WTC11 (cell line): ENCODE data around the gene C1QTNF8. TPM values are rescaled to one million over a fixed set of nuclear protein-coding genes. Genes with fewer than 3 reads are reported as not detected.

Experiments used
- ATAC-seq: fragments of 200-7000 bp; cut with Tn5 transposase; 2 replicates; pipeline ENCODE4 v1.10.0; 2021; ENCODE audit warnings: mild to moderate bottlenecking, moderate library complexity
- Bru-seq: library from RNA; stranded (reverse); fragments of 400-500 nt; gene quantifications from one replicate; lab custom pipeline; 2021; lab: Mats Ljungman, UMichigan
- CTCF ChIA-PET: fragments of 300-600 bp; sonication (Branson Sonifier 250); formaldehyde crosslinking; loops from one replicate; lab custom pipeline; 2021; ENCODE audit warnings: antibody characterized with exemption; lab: Charles Lee
- POLR2A ChIA-PET: fragments of 350-600 bp; sonication (Branson Sonifier 250); formaldehyde crosslinking; loops from one replicate; lab custom pipeline; 2021; ENCODE audit warnings: antibody characterized with exemption; lab: Charles Lee
- DNase-seq: peaks from one replicate; pipeline ENCODE4 v3.0.0; 2021; ENCODE audit warnings: low spot score
- H3K27ac Mint-ChIP-seq: 2 replicates; pipeline ENCODE4 v1.8.0; 2021; ENCODE audit warnings: mixed read lengths
- H3K27me3 Mint-ChIP-seq: 2 replicates; pipeline ENCODE4 v1.8.0; 2021; ENCODE audit warnings: low read depth, mild to moderate bottlenecking, moderate library complexity, mixed read lengths
- H3K36me3 Mint-ChIP-seq: 2 replicates; pipeline ENCODE4 v1.8.0; 2021; ENCODE audit warnings: mixed read lengths
- H3K4me1 Mint-ChIP-seq: 2 replicates; pipeline ENCODE4 v1.8.0; 2022; ENCODE audit warnings: mixed read lengths
- H3K4me3 Mint-ChIP-seq: 2 replicates; pipeline ENCODE4 v1.8.0; 2021; ENCODE audit warnings: mild to moderate bottlenecking, moderate library complexity, mixed read lengths
- H3K9me3 Mint-ChIP-seq: 2 replicates; pipeline ENCODE4 v1.8.0; 2021; ENCODE audit warnings: mixed read lengths
- ARID4B ChIP-seq: sonication (generic); formaldehyde crosslinking; IDR thresholded peaks from 2 replicates; pipeline ENCODE4 v1.8.0; 2023; ENCODE audit warnings: missing genetic modification reagents, mild to moderate bottlenecking, borderline replicate concordance
- FOXK1 ChIP-seq: sonication (generic); formaldehyde crosslinking; IDR thresholded peaks from 2 replicates; pipeline ENCODE4 v1.8.0; 2022; ENCODE audit warnings: mild to moderate bottlenecking, moderate library complexity, missing genetic modification reagents
- GABPB1 ChIP-seq: sonication (generic); formaldehyde crosslinking; IDR thresholded peaks from 2 replicates; pipeline ENCODE4 v1.8.1; 2023; ENCODE audit warnings: mild to moderate bottlenecking, missing genetic modification reagents
- HMGXB4 ChIP-seq: sonication (generic); formaldehyde crosslinking; IDR thresholded peaks from 2 replicates; pipeline ENCODE4 v1.8.1; 2023; ENCODE audit warnings: mild to moderate bottlenecking, moderate library complexity, missing genetic modification reagents
- NR1H2 ChIP-seq: sonication (generic); formaldehyde crosslinking; IDR thresholded peaks from 2 replicates; pipeline ENCODE4 v1.9.0; 2021; ENCODE audit warnings: mild to moderate bottlenecking, moderate library complexity, missing genetic modification reagents
- SOX15 ChIP-seq: fragments of 250-450 bp; sonication (Bioruptor Pico); IDR thresholded peaks from 2 replicates; pipeline ENCODE4 v1.9.0; 2021; ENCODE audit warnings: mild to moderate bottlenecking
- STAT6 ChIP-seq: sonication (generic); formaldehyde crosslinking; conservative IDR thresholded peaks from 2 replicates; pipeline ENCODE4 v1.8.1; 2023; ENCODE audit warnings: mild to moderate bottlenecking, low read depth, missing genetic modification reagents, moderate library complexity
- USF1 ChIP-seq: sonication (generic); formaldehyde crosslinking; IDR thresholded peaks from 2 replicates; pipeline ENCODE4 v1.8.0; 2022; ENCODE audit warnings: mild to moderate bottlenecking, missing genetic modification reagents
- ZBTB21 ChIP-seq: sonication (generic); formaldehyde crosslinking; IDR thresholded peaks from 2 replicates; pipeline ENCODE4 v1.8.1; 2023; ENCODE audit warnings: mild to moderate bottlenecking, missing genetic modification reagents, borderline replicate concordance
- ZMAT4 ChIP-seq: fragments of 250-450 bp; sonication (Bioruptor Pico); IDR thresholded peaks from 2 replicates; pipeline ENCODE4 v1.9.0; 2021; ENCODE audit warnings: mild to moderate bottlenecking
- long read RNA-seq, 3 experiments: library from RNA in 1 of 3; library from capped mRNA in 1 of 3; library from polyadenylated mRNA in 1 of 3; unstranded in 2 of 3; stranded (forward) in 1 of 3; transcript quantifications; one replicate each; pipeline ENCODE4 v2.0.0, GENCODE V29; 2021
- total RNA-seq: library from RNA; stranded (reverse); gene quantifications from 3 replicates; pipeline ENCODE4 v1.2.3, GENCODE V29; 2021

Gene C1QTNF8
- total RNA-seq, result 0.13 to 0.16 TPM in 2 of 3 replicates, not detected in the other
- Bru-seq, nascent RNA, result not detected
- long read RNA-seq, experiment 1, result 0 reads
- long read RNA-seq, experiment 2, result 0 reads
- long read RNA-seq, experiment 3, result 0 reads

- Mint-ChIP-seq H3K4me3 (no peak within 1 kb of the TSS), H3K9me3 (peaks cover 4% of the 10 kb centered on the region), H3K27me3 (no peaks in the 10 kb centered on the region; the same call in 1 of the 2 replicates)
- TF ChIP-seq NR1H2 (CRISPR knock-in tag), result no peak
- no peak for TF ChIP-seq STAT6 (CRISPR knock-in tag)
- TF ChIP-seq GABPB1 (CRISPR knock-in tag), result no peak
- no peak for TF ChIP-seq USF1 (CRISPR knock-in tag)
- no peak for TF ChIP-seq ARID4B (CRISPR knock-in tag)
- no peak for TF ChIP-seq SOX15 (CRISPR knock-in tag)
- TF ChIP-seq, all 79 proteins: peak for 0
- ATAC-seq, result no peak
- Mint-ChIP-seq H3K36me3 (peaks cover 3% of the 10 kb centered on the region; the same call in 1 of the 2 replicates), H3K27ac (no peak within 1 kb of the TSS), H3K4me1 (no peaks in the 10 kb centered on the region)
- CTCF ChIA-PET, result interaction anchor here (0.5 to 1.2 kb wide), 2 partner anchors 10 to 1009 kb away, joined by 3 to 4 read pairs; no protein-coding TSS in a partner anchor
- DNase-seq, result no peak
- POLR2A ChIA-PET, result no interaction called here
Observed at GRCh38 chr16:1096169-1097082, at the start of gene C1QTNF8. Gene C1QTNF8 (minus strand): TSS chr16:1096244. CDS start chr16:1094922, 1,322 bp downstream.

GRCh38 chr16:1145383-1146100, 49.5 kb upstream of the C1QTNF8 start:
- no peak for TF ChIP-seq ZBTB21 (CRISPR knock-in tag)
- TF ChIP-seq ZMAT4 (CRISPR knock-in tag), result no peak
- TF ChIP-seq HMGXB4 (CRISPR knock-in tag), result no peak
- TF ChIP-seq FOXK1 (CRISPR knock-in tag), result no peak
- Mint-ChIP-seq H3K4me3 (no peak overlapping the region), H3K36me3 (peaks cover 2% of the 10 kb centered on the region; the same call in 1 of the 2 replicates), H3K4me1 (no peaks in the 10 kb centered on the region), H3K27ac (no peak overlapping the region), H3K9me3 (peaks cover 7% of the 10 kb centered on the region), H3K27me3 (peaks cover 3% of the 10 kb centered on the region; the same call in 1 of the 2 replicates)
- CTCF ChIA-PET, result interaction anchor here (0.6 to 1.4 kb wide), 5 partner anchors 19 to 417 kb away, joined by 3 to 6 read pairs (median 4); no protein-coding TSS in a partner anchor
- DNase-seq (no peak), ATAC-seq (no peak)
- POLR2A ChIA-PET, result no interaction called here
